ENCODE measurements around the gene ZNF41.

- TF ChIP-seq POLR2A (IDR thresholded peaks at IDR 0.05) (no peak), POLR2AphosphoS5 (IDR thresholded peaks at IDR 0.05) (no peak)
Observed at GRCh38 chrX:47500554-47500953, 17.5 kb upstream of the ZNF41 start.

All from spleen (tissue), 3 donors.